HepG2 (cell line): Measurements from ENCODE around the gene CES3.

ENCODE experiments used
- CTCF ChIP-seq: sonication (generic); formaldehyde crosslinking; IDR thresholded peaks from 2 replicates; pipeline ENCODE4 v1.5.0; 2020; ENCODE audit warnings: mild to moderate bottlenecking, missing genetic modification reagents, moderate library complexity
- GABPA ChIP-seq, 2 experiments: IDR thresholded peaks; 2 replicates each; pipeline ENCODE4 v1.6.1; 2011 to 2016; ENCODE audit warnings: low read depth in 2 of 2, low read length in 1 of 2, missing biosample characterization in 1 of 2, missing genetic modification characterization in 1 of 2
- GTF2F1 ChIP-seq: fragments of 150-350 bp; IDR thresholded peaks from 2 replicates; pipeline ENCODE4 v1.6.1; 2014; ENCODE audit warnings: low read length
- KLF6 ChIP-seq: IDR thresholded peaks from 2 replicates; pipeline ENCODE4 v1.8.0; 2016; ENCODE audit warnings: missing biosample characterization, missing genetic modification reagents
- MEIS1 ChIP-seq: sonication (generic); formaldehyde crosslinking; IDR thresholded peaks from 2 replicates; pipeline ENCODE4 v1.9.0; 2021; ENCODE audit warnings: mild to moderate bottlenecking, missing genetic modification reagents, moderate library complexity, borderline replicate concordance
- RFX5 ChIP-seq: IDR thresholded peaks from 2 replicates; pipeline ENCODE4 v1.6.1; 2011; ENCODE audit warnings: low read depth, low read length, improper control_type of control experiment
- SETDB1 ChIP-seq: sonication (generic); formaldehyde crosslinking; IDR thresholded peaks from 2 replicates; pipeline ENCODE4 v1.5.1; 2020; ENCODE audit warnings: missing genetic modification reagents, mild to moderate bottlenecking, borderline replicate concordance
- TAF1 ChIP-seq: sonication (generic); formaldehyde crosslinking; IDR thresholded peaks from 2 replicates; pipeline ENCODE4 v1.4.0; 2020; ENCODE audit warnings: missing genetic modification reagents
- ZNF33A ChIP-seq: sonication (generic); formaldehyde crosslinking; IDR thresholded peaks from 2 replicates; pipeline ENCODE4 v1.5.1; 2020; ENCODE audit warnings: missing genetic modification reagents, mild to moderate bottlenecking, moderate library complexity, borderline replicate concordance
- TF ChIP-seq, protein P1 (sequence below): IDR thresholded peaks from 2 replicates; pipeline ENCODE4 v1.6.1; 2012; ENCODE audit warnings: low read depth, low read length, improper control_type of control experiment
- TF ChIP-seq, protein P2 (sequence below): sonication (generic); formaldehyde crosslinking; IDR thresholded peaks from 2 replicates; pipeline ENCODE4 v1.8.0; 2022; ENCODE audit warnings: mild to moderate bottlenecking, missing genetic modification reagents; ENCODE audit not compliant: insufficient replicate concordance
- TF ChIP-seq, protein P3 (sequence below): sonication (generic); formaldehyde crosslinking; IDR thresholded peaks from 2 replicates; pipeline ENCODE4 v1.8.0; 2022; ENCODE audit warnings: mild to moderate bottlenecking, missing genetic modification reagents

- TF ChIP-seq TAF1 (CRISPR knock-in tag) (no peak), GTF2F1 (no peak), GABPA (IDR thresholded peaks at IDR 0.05; ENCODE audit: low read depth, low read length) (no peak), GABPA (CRISPR knock-in tag; IDR thresholded peaks at IDR 0.05; ENCODE audit: low read depth) (no peak), MEIS1 (CRISPR knock-in tag) (no peak), CTCF (CRISPR knock-in tag) (no peak), KLF6 (CRISPR knock-in tag) (no peak), RFX5 (no peak), SETDB1 (CRISPR knock-in tag) (no peak), ZNF33A (no peak)
- TF ChIP-seq, protein P1, sequence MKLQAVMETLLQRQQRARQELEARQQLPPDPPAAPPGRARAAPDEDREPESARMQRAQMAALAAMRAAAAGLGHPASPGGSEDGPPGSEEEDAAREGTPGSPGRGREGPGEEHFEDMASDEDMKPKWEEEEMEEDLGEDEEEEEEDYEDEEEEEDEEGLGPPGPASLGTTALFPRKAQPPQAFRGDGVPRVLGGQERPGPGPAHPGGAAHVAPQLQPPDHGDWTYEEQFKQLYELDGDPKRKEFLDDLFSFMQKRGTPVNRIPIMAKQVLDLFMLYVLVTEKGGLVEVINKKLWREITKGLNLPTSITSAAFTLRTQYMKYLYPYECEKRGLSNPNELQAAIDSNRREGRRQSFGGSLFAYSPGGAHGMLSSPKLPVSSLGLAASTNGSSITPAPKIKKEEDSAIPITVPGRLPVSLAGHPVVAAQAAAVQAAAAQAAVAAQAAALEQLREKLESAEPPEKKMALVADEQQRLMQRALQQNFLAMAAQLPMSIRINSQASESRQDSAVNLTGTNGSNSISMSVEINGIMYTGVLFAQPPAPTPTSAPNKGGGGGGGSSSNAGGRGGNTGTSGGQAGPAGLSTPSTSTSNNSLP: no peak
- TF ChIP-seq, protein P2, sequence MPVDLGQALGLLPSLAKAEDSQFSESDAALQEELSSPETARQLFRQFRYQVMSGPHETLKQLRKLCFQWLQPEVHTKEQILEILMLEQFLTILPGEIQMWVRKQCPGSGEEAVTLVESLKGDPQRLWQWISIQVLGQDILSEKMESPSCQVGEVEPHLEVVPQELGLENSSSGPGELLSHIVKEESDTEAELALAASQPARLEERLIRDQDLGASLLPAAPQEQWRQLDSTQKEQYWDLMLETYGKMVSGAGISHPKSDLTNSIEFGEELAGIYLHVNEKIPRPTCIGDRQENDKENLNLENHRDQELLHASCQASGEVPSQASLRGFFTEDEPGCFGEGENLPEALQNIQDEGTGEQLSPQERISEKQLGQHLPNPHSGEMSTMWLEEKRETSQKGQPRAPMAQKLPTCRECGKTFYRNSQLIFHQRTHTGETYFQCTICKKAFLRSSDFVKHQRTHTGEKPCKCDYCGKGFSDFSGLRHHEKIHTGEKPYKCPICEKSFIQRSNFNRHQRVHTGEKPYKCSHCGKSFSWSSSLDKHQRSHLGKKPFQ (CRISPR knock-in tag): no peak
- TF ChIP-seq, protein P3, sequence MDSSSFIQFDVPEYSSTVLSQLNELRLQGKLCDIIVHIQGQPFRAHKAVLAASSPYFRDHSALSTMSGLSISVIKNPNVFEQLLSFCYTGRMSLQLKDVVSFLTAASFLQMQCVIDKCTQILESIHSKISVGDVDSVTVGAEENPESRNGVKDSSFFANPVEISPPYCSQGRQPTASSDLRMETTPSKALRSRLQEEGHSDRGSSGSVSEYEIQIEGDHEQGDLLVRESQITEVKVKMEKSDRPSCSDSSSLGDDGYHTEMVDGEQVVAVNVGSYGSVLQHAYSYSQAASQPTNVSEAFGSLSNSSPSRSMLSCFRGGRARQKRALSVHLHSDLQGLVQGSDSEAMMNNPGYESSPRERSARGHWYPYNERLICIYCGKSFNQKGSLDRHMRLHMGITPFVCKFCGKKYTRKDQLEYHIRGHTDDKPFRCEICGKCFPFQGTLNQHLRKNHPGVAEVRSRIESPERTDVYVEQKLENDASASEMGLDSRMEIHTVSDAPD: no peak
These were observed 30.9 kb upstream of the CES3 start for GRCh38 chr16:66930189-66930588.
